K562 (cell line): ENCODE results near the gene B3GALT6. TPM values are rescaled to one million over a fixed set of nuclear protein-coding genes. Genes with fewer than 3 reads are reported as not detected.

ENCODE experiments used
- ATF2 ChIP-seq: sonication (generic); formaldehyde crosslinking; IDR thresholded peaks from 2 replicates; pipeline ENCODE4 v1.8.1; 2022; ENCODE audit warnings: missing genetic modification reagents
- CLOCK ChIP-seq: fragments of 250-450 bp; sonication (Bioruptor Pico); IDR thresholded peaks from 2 replicates; pipeline ENCODE4 v1.4.0; 2020; ENCODE audit warnings: mild to moderate bottlenecking, moderate library complexity, borderline replicate concordance
- HDGF ChIP-seq: fragments of 450-650 bp; IDR thresholded peaks from 2 replicates; pipeline ENCODE4 v1.6.1; 2016
- HNRNPLL ChIP-seq: fragments of 200-400 bp; formaldehyde crosslinking; IDR thresholded peaks from 2 replicates; pipeline ENCODE4 v1.6.1; 2017; ENCODE audit warnings: low read length, low read depth, mild to moderate bottlenecking; ENCODE audit not compliant: poor library complexity, severe bottlenecking
- ILF3 ChIP-seq: fragments of 450-650 bp; IDR thresholded peaks from 2 replicates; pipeline ENCODE4 v1.6.1; 2018; ENCODE audit warnings: antibody characterized with exemption, mild to moderate bottlenecking, moderate library complexity, borderline replicate concordance
- KDM1A ChIP-seq, 2 experiments: fragments of 450-650 bp; IDR thresholded peaks; 2 replicates each; pipeline ENCODE4 v1.6.1; 2016; ENCODE audit warnings: mild to moderate bottlenecking in 2 of 2
- RHOXF2B ChIP-seq: fragments of 250-450 bp; sonication (Bioruptor Pico); conservative IDR thresholded peaks from 2 replicates; pipeline ENCODE4 v1.5.1; 2021
- SAP30 ChIP-seq: fragments of 200-600 bp; sonication (generic); IDR thresholded peaks from 2 replicates; pipeline ENCODE4 v1.6.1; 2012; ENCODE audit warnings: borderline replicate concordance, low read depth, mild to moderate bottlenecking, moderate library complexity, low read length, control low read depth, inconsistent platforms; ENCODE audit not compliant: insufficient read depth, poor library complexity, severe bottlenecking
- SMC3 ChIP-seq: conservative IDR thresholded peaks from 2 replicates; pipeline ENCODE4 v1.6.1; 2011; ENCODE audit warnings: low read depth, low read length, improper control_type of control experiment; ENCODE audit not compliant: insufficient read depth
- SP1 ChIP-seq: sonication (generic); formaldehyde crosslinking; IDR thresholded peaks from 2 replicates; pipeline ENCODE4 v1.8.1; 2022; ENCODE audit warnings: mild to moderate bottlenecking, missing genetic modification reagents
- ZBTB1 ChIP-seq: sonication (generic); formaldehyde crosslinking; IDR thresholded peaks from 2 replicates; pipeline ENCODE4 v1.8.1; 2023; ENCODE audit warnings: missing genetic modification reagents, low read depth, mild to moderate bottlenecking, borderline replicate concordance
- ZBTB2 ChIP-seq: fragments of 450-650 bp; IDR thresholded peaks from 2 replicates; pipeline ENCODE4 v1.6.1; 2016; ENCODE audit warnings: antibody characterized with exemption
- ZC3H4 ChIP-seq: sonication (generic); formaldehyde crosslinking; IDR thresholded peaks from 2 replicates; pipeline ENCODE4 v1.9.0; 2021; ENCODE audit warnings: missing genetic modification reagents, borderline replicate concordance
- polyA plus RNA-seq, 8 experiments: library from polyadenylated mRNA; depleted of rRNA in 4 of 8; stranded (reverse) in 5 of 8; unstranded in 3 of 8; fragments of >200 nt; fragmentation: Nextera tagmentation in 2 of 8; fragmentation: Illumina TruSeq in 1 of 8; extraction: Ambion mirVana in 2 of 8; extraction: Trizol in 1 of 8; gene quantifications; 2 replicates each; pipeline versions ENCODE4 v1.2.1 to v1.2.3, GENCODE V29; 2011 to 2014; ENCODE audit warnings: inconsistent platforms in 1 of 8, missing spikeins in 1 of 8
- total RNA-seq, 7 experiments: library from RNA; depleted of rRNA in 6 of 7; stranded (reverse); fragments of >200 nt in 6 of 7; fragmentation: Illumina TruSeq in 2 of 7; extraction: Trizol in 2 of 7; gene quantifications; 2 replicates each; pipeline versions ENCODE4 v1.2.1 to v1.2.3, GENCODE V29; 2011 to 2021; ENCODE audit warnings: low replicate concordance in 1 of 7
- TF ChIP-seq, protein P1 (sequence below): fragments of 450-650 bp; IDR thresholded peaks from 2 replicates; pipeline ENCODE4 v1.6.1; 2018; ENCODE audit warnings: mild to moderate bottlenecking, low read depth; ENCODE audit not compliant: partially characterized antibody
- TF ChIP-seq, protein P2 (sequence below): sonication (generic); formaldehyde crosslinking; IDR thresholded peaks from 2 replicates; pipeline ENCODE4 v1.8.0; 2022; ENCODE audit warnings: mild to moderate bottlenecking, missing genetic modification reagents

The B3GALT6 gene
- total and polyA plus RNA-seq, 9 of the 15 experiments (the other 6 are each of a cell fraction or from before 2014, with no cell fraction given) = 0.68 to 29.8 (median 9.9) TPM

- TF ChIP-seq ZBTB2 (peak; percentile 17; the same call in 1 of the 2 replicates), ZC3H4 (CRISPR knock-in tag) (0 out of 2 replicates have a peak, but pooled peaks have one; percentile 26), ILF3 (no peak), SMC3 (no peak), SP1 (no peak), CLOCK (CRISPR knock-in tag) (no peak), HDGF (0 out of 2 replicates have a peak, but pooled peaks have one; percentile 46), HNRNPLL (no peak), SAP30 (peak; percentile 24), ZBTB1 (CRISPR knock-in tag) (no peak), ATF2 (CRISPR knock-in tag) (no peak), RHOXF2B (CRISPR knock-in tag) (no peak), KDM1A (IDR thresholded peaks at IDR 0.05) (no peak)
- TF ChIP-seq, protein P1, sequence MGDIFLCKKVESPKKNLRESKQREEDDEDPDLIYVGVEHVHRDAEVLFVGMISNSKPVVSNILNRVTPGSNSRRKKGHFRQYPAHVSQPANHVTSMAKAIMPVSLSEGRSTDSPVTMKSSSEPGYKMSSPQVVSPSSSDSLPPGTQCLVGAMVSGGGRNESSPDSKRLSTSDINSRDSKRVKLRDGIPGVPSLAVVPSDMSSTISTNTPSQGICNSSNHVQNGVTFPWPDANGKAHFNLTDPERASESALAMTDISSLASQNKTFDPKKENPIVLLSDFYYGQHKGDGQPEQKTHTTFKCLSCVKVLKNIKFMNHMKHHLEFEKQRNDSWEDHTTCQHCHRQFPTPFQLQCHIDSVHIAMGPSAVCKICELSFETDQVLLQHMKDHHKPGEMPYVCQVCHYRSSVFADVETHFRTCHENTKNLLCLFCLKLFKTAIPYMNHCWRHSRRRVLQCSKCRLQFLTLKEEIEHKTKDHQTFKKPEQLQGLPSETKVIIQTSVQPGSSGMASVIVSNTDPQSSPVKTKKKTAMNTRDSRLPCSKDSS = no peak
- TF ChIP-seq, protein P2, sequence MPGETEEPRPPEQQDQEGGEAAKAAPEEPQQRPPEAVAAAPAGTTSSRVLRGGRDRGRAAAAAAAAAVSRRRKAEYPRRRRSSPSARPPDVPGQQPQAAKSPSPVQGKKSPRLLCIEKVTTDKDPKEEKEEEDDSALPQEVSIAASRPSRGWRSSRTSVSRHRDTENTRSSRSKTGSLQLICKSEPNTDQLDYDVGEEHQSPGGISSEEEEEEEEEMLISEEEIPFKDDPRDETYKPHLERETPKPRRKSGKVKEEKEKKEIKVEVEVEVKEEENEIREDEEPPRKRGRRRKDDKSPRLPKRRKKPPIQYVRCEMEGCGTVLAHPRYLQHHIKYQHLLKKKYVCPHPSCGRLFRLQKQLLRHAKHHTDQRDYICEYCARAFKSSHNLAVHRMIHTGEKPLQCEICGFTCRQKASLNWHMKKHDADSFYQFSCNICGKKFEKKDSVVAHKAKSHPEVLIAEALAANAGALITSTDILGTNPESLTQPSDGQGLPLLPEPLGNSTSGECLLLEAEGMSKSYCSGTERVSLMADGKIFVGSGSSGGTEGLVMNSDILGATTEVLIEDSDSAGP = peak; percentile 13; the same call in 1 of the 2 replicates
Measured at GRCh38 chr1:1274299-1274930, 42.4 kb downstream of the B3GALT6 start (continued).
